ENCODE measurements around the gene PEPD.

- no peak for TF ChIP-seq CTCF (IDR thresholded peaks at IDR 0.05 in 2 of 3, conservative IDR thresholded peaks at IDR 0.05 in 1 of 3; ENCODE audit: control insufficient read depth in 2 of 3, extremely low read depth in 1 of 3, insufficient read depth in 1 of 3, low read depth in 3 of 3, low read length in 3 of 3)
- TF ChIP-seq HDGF (IDR thresholded peaks at IDR 0.05) = no peak
- no peak for TF ChIP-seq CHD4 (IDR thresholded peaks at IDR 0.05)
- no peak for TF ChIP-seq BACH1 (IDR thresholded peaks at IDR 0.05; ENCODE audit: borderline replicate concordance)
- TF ChIP-seq EP300 (IDR thresholded peaks at IDR 0.05; ENCODE audit: borderline replicate concordance in 1 of 2, control insufficient read depth in 1 of 2, low read depth in 2 of 2, low read length in 2 of 2) = no peak
- no peak for TF ChIP-seq CEBPZ (IDR thresholded peaks at IDR 0.05; ENCODE audit: low read depth, low read length)
- TF ChIP-seq SIN3A (IDR thresholded peaks at IDR 0.05; ENCODE audit: low read depth, low read length) = no peak
- TF ChIP-seq HCFC1 (IDR thresholded peaks at IDR 0.05; ENCODE audit: low read length) = no peak
- no peak for TF ChIP-seq FOXK2 (IDR thresholded peaks at IDR 0.05)
- TF ChIP-seq ZNF207 (IDR thresholded peaks at IDR 0.05; ENCODE audit: borderline replicate concordance) = no peak
- no peak for TF ChIP-seq LARP7 (IDR thresholded peaks at IDR 0.05)
- no peak for TF ChIP-seq ZNF217 (IDR thresholded peaks at IDR 0.05)
- TF ChIP-seq YY1 (IDR thresholded peaks at IDR 0.05; ENCODE audit: low read depth, low read length) = no peak
Measured at GRCh38 chr19:33530296-33530695, 8.7 kb upstream of the PEPD start.
